IPS-11a (cell line): Measurements from ENCODE around the gene CSE1L.
"Not testable (repeated sequence)": the region's sequence is repeated elsewhere in the genome, so short reads cannot be mapped to it uniquely, and the experiment has no call there.

ENCODE experiments used
- H3K4me3 ChIP-seq: one replicate; pipeline ENCODE4 v1.5.1; 2013; ENCODE audit warnings: low read depth, low read length, control low read depth

Gene CSE1L

GRCh38 chr20:49054056-49054643, 8.0 kb downstream of the CSE1L start:
- no peak overlapping the region for H3K4me3 ChIP-seq

DNA sequence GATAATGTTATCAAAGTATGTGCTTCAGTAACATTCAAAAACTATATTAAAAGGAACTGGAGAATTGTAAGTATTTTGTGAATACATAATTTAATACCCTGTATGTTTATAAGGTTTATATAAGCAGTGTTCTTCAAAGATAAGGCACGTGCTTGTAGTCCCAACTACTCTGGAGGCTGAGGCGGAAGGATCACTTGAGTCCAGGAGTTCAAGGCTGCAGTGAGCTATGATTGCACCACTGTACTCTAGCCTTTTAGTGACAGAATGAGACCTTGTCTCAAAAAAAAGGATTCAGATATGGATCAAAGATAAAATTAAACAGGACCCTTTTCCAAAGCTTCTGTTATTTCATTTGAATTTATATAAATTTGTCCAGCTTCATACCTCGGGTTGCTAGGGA, 17.2 kb downstream of the CSE1L start:
- H3K4me3 ChIP-seq: no peak overlapping the region

GRCh38 chr20:49074521-49074920, 28.4 kb downstream of the CSE1L start:
- no peak overlapping the region for H3K4me3 ChIP-seq

DNA sequence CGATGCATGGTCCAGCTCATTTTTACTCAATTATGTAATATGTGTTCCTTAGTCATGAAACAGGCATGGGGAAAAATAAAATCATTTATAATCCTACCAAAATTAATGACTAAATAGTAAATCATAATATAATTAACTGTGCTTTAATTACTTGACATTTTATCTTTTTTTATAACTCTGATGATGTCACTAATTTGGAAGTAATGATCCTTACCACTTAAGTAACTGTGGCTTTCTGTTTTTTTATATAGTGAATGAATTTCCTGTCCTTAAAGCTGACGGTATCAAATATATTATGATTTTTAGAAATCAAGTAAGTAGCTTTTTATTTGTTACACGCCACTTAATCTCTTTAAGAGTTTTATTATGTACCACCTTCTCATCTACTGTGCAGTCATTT, 32.2 kb downstream of the CSE1L start:
- no peak overlapping the region for H3K4me3 ChIP-seq

GRCh38 chr20:49082295-49082694, 36.2 kb downstream of the CSE1L start:
- not testable (repeated sequence) for H3K4me3 ChIP-seq

DNA sequence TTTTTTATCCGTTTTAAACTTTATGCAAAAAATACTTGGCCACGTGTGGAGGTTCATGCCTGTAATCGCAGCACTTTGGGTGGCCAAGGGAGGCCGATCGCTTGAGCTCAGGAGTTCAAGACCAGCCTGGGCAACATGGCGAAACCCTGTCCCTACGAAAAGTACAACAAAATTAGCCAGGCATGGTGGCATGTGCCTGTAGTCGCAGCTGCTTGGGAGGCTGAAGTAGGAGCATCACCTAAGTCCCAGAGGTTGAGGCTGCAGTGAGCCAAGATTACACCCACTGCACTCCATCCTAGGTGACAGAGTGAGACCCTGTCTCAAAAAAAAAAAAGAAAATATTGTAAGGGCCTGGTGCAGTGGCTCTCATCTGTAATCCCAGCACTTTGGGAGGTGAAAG, 45.0 kb downstream of the CSE1L start:
- no peak overlapping the region for H3K4me3 ChIP-seq

GRCh38 chr20:49091762-49092161, 45.6 kb downstream of the CSE1L start:
- H3K4me3 ChIP-seq: no peak overlapping the region

DNA sequence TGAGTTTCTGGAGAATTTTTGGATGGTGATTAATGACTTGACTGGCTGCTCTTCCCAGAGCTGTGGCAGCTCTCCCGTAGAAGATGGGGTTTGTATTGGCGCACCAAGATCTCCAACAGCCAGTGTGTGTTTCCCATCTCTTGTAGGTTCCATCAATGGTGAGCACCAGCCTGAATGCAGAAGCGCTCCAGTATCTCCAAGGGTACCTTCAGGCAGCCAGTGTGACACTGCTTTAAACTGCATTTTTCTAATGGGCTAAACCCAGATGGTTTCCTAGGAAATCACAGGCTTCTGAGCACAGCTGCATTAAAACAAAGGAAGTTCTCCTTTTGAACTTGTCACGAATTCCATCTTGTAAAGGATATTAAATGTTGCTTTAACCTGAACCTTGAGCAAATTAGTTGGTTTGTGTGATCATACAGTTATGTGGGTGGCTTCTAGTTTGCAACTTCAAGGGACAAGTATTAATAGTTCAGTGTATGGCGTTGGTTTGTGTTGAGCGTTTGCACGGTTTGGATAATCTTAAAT, 50.2 kb downstream of the CSE1L start:
- no peak overlapping the region for H3K4me3 ChIP-seq

- H3K4me3 ChIP-seq: no peak overlapping the region
These were observed 51.0 kb downstream of the CSE1L start for GRCh38 chr20:49097159-49097558.

GRCh38 chr20:49098136-49098535, 52.0 kb downstream of the CSE1L start:
- no peak overlapping the region for H3K4me3 ChIP-seq

DNA sequence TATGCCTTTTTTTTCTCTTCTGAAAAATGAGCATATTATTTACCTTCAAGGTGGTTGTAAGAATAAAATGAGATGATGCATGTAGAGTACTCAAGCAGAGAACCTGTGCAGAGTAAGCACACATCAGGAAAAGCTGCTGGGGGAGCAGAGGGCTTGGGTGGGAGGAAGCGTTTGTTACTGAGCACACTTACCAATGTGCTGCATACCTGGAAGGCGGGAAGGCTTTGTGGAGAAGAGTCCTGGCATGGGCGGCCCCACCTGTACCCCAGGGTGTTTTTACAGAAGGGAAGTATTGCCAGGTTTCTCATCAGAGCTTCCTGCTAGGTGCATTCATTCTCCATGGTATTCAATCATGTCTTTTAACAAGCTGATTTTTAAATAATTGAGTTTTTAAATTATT, 52.9 kb downstream of the CSE1L start:
- H3K4me3 ChIP-seq: no peak overlapping the region

GRCh38 chr20:49100292-49100691, 54.2 kb downstream of the CSE1L start:
- H3K4me3 ChIP-seq: not testable (repeated sequence)

DNA sequence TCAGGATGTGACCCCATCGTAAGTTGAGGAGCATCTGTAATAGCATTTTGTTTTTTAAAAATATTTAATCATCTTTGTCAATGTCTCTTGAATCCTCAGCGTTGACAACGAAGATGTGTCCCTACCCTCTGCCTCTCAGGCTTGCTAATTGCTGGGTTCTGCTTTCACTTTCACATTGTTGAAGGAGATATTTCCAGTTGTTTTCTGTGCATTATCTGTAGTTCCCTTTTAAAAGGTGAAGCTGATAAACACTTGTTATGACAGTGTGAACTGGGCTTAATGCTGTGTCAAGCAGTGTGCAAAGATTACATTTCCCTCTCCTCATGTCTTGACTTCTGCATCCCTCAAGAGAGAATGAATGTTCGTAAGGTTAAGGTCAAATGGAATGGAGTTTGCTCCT, 54.9 kb downstream of the CSE1L start:
- H3K4me3 ChIP-seq: no peak overlapping the region

DNA sequence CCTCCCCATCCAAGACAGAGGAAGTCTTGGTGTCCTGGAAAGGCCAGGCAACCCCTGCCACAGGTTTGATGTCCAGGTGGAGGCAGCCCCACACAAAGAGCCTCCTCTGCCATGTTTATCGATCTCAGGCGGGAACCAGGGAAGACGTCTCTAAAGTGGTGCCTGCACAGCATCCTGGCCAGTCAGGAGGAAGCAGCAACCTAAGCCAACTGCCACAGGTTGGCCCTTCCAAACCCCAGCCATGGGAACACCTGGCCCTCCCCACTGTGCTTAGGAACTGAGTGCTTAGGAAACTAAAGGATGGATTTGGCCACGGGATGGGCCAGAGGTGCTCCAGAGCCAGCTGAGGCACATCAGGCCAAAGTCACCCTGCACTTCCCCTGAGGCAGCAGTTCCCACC, 56.9 kb downstream of the CSE1L start:
- no peak overlapping the region for H3K4me3 ChIP-seq

GRCh38 chr20:49103647-49104364, 57.7 kb downstream of the CSE1L start:
- no peak overlapping the region for H3K4me3 ChIP-seq

DNA sequence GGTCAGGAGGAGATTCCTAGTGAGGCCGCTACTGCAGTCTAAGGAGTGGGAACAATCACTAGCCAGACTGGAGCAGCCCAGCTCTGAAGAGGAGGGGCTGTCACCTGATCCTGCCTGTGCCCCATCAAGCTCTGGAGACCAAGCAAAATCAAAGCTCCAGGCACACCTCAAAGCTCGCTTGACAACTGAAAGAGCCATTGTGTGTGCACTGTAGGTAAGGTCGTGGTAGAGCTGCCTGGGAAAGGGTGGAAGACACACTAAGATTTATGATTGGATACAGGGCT, 58.2 kb downstream of the CSE1L start:
- H3K4me3 ChIP-seq: no peak overlapping the region

DNA sequence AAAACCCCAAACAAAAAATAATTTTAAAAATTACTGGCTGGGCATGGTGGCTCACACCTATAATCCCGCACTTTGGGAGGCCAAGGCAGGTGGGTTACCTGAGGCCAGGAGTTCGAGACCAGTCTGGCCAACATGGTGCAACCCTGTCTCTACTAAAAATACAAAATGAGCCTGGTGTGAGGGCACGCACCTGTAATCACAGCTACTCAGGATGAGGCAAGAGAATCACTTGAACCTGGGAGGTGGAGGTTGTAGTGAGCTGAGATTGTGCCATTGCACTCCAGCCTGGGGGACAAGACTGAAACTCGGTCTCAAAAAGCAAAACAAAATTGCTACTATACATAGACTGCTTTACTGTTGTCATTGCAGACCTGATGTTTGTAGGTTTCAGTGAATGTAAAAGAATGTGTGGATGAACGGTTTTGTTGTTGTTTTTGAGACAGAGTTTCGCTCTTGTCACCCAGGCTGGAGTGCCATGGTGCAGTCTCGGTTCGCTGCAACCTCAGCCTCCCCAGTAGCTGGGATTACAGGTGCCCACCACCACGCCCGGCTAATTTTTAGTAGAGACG, 59.0 kb downstream of the CSE1L start:
- H3K4me3 ChIP-seq: not testable (repeated sequence)

- no peak overlapping the region for H3K4me3 ChIP-seq
These were observed 60.2 kb downstream of the CSE1L start for GRCh38 chr20:49106328-49106727.

GRCh38 chr20:49110767-49111694, 64.9 kb downstream of the CSE1L start:
- no peak overlapping the region for H3K4me3 ChIP-seq

- H3K4me3 ChIP-seq: no peak overlapping the region
These were observed 66.6 kb downstream of the CSE1L start for GRCh38 chr20:49112596-49113274.

DNA sequence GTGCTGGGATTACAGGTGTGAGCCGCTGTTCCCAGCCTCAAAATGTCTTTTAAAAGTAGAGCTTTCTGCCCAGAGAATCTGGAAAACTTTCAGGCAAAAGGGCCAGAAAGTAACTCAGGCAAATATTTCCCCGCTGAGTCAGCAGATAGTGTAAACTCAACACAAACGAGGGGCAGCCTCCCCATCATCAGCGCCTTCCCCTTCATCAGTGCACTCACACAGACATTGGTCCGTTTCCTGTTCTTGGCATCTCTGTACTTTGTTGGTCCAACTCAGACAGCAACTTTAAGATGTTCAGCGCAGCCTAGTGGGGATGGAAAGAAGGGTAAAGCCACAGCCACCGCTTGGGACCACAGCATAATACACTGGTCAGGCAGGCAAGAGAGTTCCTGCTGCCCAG, 69.5 kb downstream of the CSE1L start:
- no peak overlapping the region for H3K4me3 ChIP-seq
